HG03175 (cell line): Measurements from ENCODE around the gene PLSCR3.

Experiments used
- ATAC-seq: cut with Tn5 transposase; IDR thresholded peaks from one replicate; pipeline ENCODE4 v1.9.1; 2021; ENCODE audit warnings: mild to moderate bottlenecking, moderate library complexity; ENCODE audit not compliant: unreplicated experiment

The PLSCR3 gene

GRCh38 chr17:7407082-7407481 lies 12.8 kb upstream of the PLSCR3 start:
- ATAC-seq: no peak

GRCh38 chr17:7406235-7406825 lies 12.0 kb upstream of the PLSCR3 start:
- no peak for ATAC-seq

GRCh38 chr17:7405350-7406234 lies 11.3 kb upstream of the PLSCR3 start:
- ATAC-seq: no peak

GRCh38 chr17:7404737-7405349 lies 10.5 kb upstream of the PLSCR3 start:
- no peak for ATAC-seq

DNA sequence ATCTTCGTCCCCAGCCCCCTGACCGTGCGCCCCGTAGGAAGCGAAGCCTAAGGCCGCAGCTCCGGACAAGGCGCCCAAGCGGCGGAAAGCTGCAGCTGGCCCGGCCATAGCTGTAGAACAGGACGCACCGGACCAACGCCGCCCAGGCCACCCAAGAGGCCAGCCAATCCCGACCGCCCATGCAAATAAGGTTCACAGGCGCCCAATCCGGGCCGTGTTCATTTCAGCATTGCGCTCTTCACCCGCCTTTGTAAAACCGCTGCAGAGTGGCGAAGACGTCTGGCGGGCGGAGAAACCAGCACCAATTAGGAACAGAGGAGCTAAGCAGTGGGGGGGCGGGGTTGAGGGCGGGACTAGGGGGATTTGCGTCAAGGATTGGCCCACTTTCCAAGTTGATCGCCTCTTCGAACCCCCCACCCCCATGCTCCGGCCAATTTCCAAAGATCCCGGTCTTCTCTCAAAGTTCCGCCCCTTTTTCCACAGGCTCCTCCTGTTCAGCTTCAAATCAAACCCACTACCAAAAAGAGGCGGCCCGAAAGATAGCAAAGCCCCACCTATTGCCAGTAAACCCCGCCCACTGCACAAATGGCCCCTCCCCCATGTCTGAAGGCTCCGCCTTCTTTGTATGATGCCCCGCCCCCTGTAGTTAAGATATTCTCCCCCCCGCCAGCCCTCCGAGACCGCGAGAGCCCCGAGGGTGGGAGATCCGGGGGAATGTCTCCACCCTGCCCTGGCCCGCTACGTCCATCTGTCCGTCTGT lies 9.8 kb upstream of the PLSCR3 start, which contains the start of gene TMEM256:
TSS of gene TMEM256 (minus strand) at position 121 of the 760 bp plus-strand sequence. CDS start at position 108, 13 bp downstream.
- ATAC-seq: peak; percentile 94

- ATAC-seq: no peak
These were observed 9.3 kb upstream of the PLSCR3 start for GRCh38 chr17:7403727-7403976.

DNA sequence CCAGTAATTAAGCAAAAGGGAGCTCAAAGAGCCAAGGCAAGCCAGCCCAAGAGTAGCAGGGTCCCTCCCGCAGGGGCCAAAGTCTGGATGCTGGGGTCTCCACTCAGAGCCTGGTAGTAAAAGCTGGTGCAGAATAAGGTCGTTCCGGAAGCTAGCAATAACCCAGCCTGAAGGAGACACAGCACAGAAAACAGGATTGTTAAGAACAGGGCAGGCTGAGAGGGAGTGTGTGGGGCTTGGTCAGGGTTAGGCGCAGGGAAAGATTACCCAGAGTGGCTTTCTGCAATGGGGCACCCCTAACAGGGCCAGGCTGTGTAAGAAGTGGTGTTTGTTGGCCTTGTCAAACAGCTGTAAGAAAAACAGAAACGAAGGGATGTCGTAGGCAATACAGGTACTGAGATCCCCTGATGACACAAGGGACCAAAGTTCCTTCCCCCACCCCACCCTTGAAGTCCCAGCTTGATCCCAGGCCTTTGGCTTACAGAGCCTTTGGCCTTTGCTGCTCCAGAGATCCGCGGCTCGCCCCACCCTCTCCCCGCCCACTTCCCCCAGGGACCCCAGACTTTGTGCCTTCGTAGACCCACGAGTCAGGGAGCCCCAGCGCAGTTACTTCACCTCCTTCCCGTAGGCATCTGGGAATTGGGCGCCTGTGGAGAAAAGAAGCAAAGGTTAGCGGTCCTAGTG lies 8.9 kb upstream of the PLSCR3 start:
- no peak for ATAC-seq

GRCh38 chr17:7398612-7399011 lies 4.3 kb upstream of the PLSCR3 start:
- no peak for ATAC-seq

DNA sequence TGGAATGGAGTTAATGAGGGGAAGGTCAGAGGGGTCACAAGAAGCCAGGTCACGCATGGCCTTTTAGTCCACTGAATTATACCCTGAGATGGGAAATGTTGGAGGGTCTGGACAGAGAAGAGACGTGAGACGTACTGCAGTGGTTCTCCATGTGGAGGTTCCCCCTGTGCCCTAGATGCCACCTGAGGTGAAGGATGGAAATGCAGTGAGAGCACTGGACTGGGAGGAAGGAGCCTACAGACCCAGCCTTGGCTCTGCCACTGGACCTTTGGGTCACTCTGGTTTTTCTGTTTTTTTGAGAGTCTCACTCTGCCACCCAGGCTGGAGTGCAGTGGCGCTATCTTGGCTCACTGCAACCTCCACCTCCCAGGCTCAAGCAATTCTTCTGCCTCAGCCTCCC lies 1.8 kb upstream of the PLSCR3 start:
- ATAC-seq: no peak

GRCh38 chr17:7393613-7394451 lies 493 bp downstream of the PLSCR3 start:
- peak; percentile 32 for ATAC-seq

DNA sequence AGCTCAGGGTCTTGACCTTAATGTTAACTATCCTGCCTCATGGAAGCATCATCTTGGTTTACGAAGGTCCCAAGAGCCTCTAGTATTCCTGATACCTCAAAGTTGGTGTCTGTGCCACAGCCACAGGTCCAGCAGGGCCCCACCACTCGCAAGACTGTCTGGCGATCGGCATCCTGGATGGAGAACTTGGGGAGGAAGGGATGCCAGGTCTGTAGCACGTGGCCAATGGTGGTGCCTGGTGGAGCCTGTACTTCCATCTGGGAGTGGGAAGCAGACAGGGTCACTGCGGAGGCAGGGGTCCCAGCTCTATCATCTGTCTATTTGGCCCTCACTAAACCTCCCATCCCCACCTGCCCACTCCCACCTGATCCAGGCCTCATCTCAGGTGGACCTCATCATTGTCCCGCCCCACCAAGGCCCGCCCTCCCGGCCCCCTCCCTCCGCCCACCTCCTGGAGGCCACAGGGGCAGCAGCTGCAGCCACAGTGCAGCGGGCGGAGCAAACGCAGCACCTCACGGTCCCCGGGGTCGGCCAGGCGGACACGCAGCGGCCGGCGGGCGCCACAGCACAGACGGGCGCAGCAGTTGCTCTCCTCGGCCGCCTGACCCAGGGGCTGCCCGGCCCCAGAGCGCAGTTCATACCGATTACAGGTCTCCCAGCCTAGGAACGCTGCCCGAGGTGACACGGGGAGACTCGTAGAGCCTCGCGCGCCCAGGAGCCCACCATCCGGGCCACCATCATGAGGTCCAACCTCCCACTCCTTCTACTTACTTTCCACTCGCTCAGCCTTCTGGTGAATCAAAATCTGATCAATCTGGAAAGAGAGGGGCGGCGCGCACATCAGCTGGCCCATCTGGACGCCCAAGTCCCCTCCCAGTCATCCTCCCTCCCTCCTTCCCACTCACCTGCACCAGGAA lies 1.4 kb downstream of the PLSCR3 start:
- no peak for ATAC-seq

DNA sequence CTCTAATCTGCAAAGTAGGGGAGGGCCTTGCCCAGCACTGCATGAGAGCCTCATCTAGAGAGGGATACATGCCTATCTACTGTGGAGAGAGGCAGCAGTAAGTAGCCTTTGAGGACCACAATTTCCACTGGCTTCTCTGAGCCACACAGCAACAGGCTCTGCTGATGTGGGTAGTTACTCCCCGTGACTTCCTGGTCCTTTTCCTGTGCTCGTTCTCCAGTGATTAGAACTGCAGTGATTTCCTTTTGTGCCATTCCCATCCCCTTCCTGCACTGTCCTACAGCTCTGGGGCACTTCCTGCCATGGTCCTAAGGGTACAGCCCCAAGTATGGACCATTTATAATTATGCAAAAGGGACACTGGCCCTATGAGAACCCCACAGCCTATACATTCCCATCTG lies 3.0 kb downstream of the PLSCR3 start:
- no peak for ATAC-seq

- ATAC-seq: no peak
These were observed 4.1 kb downstream of the PLSCR3 start for GRCh38 chr17:7389924-7390910.

- ATAC-seq: no peak
These were observed 5.5 kb downstream of the PLSCR3 start for GRCh38 chr17:7388856-7389255.

DNA sequence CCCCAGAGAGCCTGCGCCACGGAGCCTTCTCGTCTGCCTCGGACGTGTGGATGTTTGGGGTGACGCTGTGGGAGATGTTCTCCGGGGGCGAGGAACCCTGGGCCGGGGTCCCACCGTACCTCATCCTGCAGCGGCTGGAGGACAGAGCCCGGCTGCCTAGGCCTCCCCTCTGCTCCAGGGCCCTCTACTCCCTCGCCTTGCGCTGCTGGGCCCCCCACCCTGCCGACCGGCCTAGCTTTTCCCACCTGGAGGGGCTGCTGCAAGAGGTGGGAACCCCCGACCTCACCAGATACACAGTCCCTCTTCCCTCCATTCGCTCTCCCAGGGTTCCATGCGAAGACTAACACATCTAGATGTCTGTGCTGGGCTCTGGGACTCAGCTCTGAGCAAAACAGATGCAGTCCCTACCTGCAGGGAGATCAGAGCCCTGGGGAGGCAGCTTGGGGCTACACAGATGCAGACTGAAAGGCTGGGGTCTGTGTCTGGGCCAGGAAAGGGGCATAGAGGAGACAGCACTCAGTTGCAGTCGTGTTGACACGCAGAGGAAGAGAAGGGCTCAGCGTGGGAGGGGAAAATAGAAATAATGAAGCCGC lies 9.7 kb downstream of the PLSCR3 start:
- ATAC-seq: no peak

GRCh38 chr17:7383742-7384488 lies 10.4 kb downstream of the PLSCR3 start:
- peak; percentile 80 for ATAC-seq

- no peak for ATAC-seq
These were observed 11.0 kb downstream of the PLSCR3 start for GRCh38 chr17:7383371-7383741.
